Activated T-helper 1 cell treated with anti-CD3 and anti-CD28 coated beads, Interleukin-2, amount 50 U/mL, for 16 hours (primary cell): ENCODE measurements around the gene ATP6V1F.

Source experiments
- DNase-seq, 2 donors: peaks; one replicate each; pipeline ENCODE4 v3.0.0-alpha.2; 2020; ENCODE audit warnings: low read depth in 1 of 2, low spot score in 1 of 2

Gene ATP6V1F, protein sequence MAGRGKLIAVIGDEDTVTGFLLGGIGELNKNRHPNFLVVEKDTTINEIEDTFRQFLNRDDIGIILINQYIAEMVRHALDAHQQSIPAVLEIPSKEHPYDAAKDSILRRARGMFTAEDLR

GRCh38 chr7:128862571-128863432 is at the start of gene ATP6V1F:
ATP6V1F (plus strand) TSS chr7:128862856; CDS start chr7:128862905, 49 bp downstream.
- DNase-seq, result peak; percentile 99

DNA sequence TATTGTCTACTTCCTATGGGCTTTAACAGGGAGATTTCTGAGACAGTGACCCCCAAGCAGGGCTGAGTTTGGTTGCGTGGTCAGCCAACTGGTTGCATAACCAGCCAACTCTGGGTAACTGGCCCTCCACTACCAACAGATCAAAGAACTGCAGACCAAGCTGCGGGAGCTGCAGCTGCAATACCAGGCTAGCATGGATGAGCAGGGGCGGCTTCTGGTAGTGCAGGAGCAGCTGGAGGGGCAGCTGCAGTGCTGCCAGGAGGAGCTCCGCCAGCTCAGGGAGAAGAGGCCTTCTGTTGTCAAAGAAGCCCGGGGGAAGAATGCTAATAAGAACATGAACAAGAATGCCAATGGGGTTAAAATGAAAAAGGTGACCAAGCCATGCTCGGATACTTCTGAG is 48.2 kb upstream of the ATP6V1F start:
- DNase-seq, result no peak

DNA sequence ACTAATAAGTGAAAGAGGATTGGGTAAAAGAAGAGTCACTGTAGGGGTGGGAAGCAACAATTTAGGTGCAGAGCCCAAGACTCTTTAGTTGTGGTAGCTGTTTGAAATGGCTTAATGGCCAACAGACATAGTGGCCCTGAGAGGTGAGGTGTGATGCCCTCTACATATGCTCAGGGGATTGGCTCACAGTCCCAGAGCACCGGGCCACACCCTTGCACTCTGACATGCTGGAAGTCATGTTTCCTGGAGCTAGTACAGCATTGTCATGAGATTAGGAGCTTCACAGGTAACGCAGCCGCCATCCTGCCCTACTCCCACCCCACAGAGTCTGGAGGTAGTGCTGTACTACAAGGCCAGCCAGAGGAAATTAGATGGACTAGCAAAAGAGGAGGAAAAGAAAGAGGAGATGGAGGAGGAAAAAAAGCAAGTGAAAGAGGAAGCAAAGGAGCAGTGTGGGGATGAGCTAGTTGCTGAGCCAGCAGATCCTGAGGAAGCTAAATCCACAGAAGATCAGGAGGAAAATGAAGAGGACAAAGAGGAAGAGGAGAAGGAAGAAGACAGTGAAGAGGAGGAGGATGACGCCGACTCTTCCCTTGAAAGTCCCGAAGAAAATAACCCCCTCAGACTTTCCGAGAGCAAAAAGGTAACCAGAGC is 47.2 kb upstream of the ATP6V1F start:
- no peak for DNase-seq

- DNase-seq, result no peak
Measured at GRCh38 chr7:128818694-128819093, 44.0 kb upstream of the ATP6V1F start.

DNA sequence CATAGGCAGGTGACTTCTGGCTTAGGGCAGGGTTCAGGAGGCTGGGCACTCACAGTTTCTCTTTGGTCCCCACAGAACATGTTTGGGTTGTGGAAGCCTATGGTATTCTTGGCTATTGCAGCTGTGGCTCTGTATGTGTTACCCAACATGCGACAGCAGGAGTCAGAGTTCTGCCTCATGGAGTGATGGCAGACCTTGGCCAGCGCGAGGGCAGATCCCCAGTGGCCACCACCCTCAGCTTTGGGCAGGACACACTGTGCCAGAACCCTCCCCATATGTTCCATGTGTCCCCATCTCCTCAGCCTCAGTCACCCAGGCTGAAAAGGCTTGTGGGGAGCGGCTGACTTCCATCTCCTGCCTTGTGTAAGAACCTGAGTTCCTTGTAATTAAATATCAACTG is 40.9 kb upstream of the ATP6V1F start:
- DNase-seq, result no peak

DNA sequence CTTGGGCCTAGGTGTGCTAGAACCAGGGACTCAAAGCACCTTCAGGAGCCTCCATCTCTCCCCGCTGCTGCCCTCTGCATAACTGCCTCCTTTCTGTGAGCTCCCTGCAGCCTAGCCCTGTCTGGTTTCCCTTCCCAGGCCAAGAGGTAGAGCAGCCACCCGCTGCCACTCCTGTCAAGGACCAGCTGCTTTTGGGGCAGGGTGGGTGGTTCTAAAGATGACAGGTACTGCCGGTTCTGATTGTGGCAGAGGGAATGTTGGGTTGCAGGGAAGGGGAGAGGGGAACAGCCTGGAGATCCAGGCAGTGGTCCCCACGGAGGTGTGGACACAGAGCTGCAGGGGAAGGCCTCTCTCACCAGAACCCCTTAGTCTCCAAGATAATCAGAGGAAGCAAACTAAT is 36.1 kb upstream of the ATP6V1F start:
- no peak for DNase-seq

DNA sequence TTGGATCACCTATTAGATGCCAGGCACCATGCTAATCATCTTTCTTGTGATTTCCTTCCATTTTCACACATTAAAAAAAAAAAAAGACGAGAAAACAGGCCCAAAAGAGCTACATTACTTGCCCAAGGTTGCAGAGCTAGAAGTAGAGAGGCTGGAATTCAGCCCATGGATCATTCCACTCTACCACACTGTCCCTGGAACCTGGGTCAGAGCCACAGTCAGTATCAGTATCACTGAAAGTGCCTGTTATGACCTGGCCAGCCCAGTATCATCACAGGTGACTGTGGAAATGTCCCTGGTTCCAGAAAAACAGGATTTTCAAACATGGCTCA is 35.8 kb upstream of the ATP6V1F start:
- DNase-seq, result no peak

DNA sequence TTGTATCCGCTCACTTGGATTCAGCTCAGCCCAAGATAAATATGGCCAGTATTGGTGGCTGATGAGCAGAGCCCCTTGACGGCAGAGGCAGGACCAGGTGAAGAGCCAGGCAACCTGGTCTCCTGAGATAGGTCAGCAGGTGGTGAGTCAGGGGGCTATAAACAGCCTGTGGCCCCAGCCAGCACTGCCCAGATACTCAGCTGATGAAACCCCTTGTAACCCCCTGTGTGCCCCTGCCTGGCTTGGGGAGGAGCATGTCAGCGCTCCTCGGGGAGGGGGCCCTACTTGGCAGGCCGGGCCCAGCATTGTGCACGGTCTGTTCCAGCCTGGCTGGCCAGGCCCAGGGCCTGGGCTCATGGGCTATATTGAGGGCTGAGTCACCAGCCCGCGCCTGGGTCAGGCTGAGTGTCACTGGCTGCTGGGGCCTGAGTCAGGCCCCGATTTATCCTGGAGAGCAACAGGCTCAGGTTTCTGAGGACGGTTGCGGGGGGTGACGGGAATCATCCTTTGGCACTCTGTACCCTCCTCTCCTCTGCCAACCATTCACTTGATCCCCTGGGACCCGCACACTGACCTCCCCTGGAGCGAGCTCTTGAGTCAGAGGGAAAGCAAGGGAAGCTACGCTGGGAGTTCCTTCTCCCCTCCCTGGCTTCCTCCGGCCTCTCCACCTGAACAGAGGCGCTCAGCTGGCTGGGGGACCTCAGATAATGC is 35.3 kb upstream of the ATP6V1F start:
- no peak for DNase-seq

DNA sequence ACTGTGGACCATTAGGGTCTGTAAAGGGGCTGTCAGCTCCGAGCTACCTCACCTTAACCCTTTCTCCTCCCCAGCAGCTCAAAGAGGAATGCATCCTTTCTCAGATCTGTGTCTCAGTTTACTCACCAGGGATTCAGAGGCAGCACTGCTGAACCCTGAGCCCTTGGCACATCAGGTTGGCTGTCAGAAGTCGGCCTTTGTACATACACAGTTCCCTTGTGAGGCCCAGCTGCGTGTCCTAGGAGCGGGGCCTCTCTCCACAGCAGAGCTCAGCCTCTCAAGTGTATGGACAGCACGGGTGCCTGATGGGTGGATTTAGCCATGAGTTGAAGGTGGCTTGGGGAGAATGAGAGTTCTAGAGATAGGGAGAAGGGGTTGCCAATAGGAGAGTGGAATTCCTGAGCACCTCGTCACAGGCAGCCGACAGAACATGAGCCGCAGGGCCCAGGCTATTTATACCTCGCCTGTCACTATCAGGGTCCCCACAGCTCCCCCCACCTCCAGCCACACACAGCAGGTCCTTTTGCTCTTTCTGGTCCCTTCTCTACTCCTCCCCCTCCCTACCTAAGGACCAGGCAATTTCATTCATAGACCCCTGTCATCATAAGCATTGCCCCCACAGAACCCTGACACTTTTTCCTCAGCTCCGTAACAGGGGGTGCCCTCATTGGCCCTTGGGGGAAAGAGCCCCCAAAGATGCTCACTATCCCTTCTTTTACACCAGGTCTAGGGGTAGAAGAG is 34.5 kb upstream of the ATP6V1F start:
- no peak for DNase-seq

DNA sequence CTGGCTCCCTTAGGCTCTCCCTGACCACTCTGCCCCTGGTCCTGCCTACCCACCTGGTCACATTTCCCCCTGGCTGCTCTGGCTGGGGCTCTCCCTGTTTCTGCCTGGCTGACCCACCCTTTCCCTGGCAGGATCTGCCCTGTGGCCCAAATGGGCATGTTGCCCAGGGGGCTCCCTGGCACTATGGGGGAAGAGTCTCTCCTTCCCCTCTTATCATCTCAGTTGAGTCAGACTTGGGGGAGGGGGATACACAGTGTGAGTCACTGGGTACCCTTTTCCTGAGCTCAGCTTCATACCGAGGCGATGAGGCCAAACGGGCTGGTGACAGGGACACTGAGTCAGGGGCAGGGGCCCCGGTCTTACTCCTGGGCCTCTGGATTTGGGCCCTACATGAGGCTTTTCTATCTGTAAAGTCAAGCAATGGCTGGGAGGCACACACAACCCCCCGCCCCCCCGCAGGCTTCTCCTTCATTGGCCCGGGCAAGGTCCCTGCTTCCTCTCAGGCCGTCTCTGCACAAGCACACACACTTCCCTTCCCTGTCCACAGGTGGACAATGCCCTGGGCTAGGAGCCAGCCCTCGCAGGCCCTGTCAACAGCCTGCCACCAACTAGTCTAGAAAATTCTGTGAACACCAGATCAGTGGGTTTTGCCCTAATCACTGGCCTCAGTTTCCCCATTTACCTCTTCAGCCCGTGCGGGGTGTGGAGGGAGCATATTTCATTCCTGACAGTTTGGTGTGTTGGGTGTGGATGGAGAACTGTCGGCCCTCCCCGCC is 33.1 kb upstream of the ATP6V1F start:
- no peak for DNase-seq

DNA sequence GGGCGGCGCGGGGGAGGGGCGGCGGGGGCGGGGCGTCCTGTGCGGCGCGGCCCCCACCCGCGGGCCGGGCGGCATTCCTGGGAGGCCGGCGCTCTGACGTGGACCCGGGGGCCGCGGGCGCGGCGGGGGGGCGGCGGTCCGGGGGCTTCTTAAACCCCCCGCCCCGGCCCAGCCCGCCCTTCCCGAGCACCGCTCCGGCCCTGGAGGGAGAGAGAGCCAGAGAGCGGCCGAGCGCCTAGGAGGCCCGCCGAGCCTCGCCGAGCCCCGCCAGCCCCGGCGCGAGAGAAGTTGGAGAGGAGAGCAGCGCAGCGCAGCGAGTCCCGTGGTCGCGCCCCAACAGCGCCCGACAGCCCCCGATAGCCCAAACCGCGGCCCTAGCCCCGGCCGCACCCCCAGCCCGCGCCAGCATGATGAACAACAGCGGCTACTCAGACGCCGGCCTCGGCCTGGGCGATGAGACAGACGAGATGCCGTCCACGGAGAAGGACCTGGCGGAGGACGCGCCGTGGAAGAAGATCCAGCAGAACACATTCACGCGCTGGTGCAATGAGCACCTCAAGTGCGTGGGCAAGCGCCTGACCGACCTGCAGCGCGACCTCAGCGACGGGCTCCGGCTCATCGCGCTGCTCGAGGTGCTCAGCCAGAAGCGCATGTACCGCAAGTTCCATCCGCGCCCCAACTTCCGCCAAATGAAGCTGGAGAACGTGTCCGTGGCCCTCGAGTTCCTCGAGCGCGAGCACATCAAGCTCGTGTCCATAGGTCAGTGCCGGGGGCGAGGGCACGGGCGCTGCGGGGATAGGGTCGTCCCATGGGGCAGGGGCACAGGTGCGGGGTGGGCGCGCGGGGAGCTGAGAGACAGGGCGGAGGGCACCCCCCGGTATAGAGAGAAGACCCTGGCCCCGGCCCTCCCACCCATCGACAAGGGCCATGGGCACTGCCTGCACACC is 32.2 kb upstream of the ATP6V1F start, which contains the start of gene FLNC:
TSS of gene FLNC (plus strand) at position 176 of the 947 bp plus-strand sequence. CDS start at position 408, 232 bp downstream.
- DNase-seq, result peak in 1 of 2 donors; percentile 19

DNA sequence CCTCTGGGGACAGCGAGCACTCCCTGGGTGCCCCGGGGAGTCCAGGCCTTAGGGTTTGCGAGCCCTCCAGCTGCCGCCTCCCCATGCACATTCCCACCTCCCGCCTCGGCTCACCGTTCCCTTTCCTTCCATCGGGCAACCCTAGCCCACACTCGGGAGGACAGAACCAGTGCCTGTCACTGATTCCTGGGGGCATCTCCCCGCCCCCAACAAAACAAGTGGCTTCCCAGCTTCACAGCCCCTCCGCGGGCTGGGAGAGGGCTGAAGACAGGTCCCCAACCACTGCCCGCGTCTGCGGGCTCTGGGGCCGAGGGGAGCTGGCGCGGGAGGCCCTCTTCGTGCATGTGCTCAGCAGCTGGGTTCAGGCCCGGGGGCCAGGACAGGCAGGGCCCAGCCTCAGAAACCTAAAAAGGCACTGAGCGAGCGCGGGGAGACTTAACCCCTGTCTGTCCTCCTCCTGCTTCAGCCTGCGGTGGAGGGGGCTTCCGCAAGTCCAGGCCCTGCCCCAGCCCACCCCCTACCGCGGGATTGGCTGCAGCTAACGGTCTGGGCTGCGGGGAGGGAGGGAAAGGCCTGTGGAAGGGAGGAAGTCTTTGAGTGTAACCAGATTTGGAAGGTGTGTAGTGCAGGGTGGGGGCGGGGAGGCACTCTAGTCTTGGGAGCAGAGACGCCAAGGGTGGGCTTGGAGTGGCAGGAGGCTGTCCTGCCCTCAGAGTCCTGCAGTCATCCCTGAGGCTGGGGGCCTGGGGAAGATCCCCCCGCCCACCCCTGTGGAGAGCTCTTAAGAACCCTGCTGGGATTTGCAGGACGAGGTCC is 31.3 kb upstream of the ATP6V1F start:
- DNase-seq, result no peak

DNA sequence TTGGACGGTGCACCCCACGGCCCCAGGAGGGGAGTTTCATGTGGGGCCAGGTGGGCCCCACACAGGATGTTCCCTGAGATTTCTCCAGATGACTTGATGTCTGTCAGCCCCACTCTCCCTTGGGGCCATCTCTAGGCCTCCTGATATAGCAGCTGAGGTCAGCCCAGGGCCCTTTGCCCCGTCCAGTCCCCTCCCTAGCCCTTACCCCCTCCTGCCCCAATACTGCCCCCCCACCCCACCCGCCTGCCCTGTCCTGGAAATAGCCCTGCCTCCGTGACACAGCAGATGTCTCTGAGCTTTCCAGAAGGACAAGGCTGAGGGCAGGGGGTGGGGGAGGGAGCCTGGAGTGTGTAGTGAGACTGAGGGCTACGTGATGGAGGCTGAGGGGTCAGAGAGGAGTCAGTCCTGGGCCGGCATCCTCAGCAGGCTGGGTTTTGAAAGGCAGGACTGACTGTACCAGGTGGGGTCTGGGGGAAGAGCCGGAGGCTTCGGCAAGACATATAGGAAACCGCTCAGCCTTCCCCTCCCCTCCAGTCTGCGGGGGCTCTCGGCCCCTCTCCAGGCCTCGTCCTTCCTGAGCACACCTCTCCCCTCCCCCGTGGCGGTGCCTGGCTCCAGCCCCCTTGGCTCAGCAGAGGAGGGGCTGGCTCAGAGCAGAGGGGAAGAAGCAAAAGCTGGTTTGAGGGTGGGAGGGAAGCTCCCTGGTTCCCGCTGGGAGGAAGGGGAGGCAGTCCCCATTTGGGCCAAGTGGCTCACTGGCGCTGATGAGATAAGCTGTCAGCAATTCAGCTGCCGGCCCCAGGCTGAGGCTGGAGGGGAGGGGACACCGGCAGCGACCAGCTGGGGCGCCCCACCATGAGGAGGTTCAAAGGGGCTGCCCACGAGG is 30.4 kb upstream of the ATP6V1F start:
- no peak for DNase-seq

DNA sequence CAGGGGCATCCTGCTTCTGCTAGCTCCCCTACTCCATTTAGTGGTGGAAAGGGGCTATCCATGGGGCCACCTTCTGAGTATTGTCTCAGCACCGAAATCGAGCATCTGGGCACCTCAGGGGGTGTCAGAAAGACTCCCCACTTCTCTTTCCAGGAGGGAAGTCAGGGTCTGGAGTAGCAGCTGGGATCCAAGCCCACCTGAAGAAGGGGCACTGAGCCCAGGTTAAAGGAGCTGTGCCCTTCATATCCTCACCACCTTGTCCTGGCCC is 29.8 kb upstream of the ATP6V1F start:
- DNase-seq, result no peak

- DNase-seq, result no peak
Measured at GRCh38 chr7:128833148-128833945, 29.3 kb upstream of the ATP6V1F start.

- no peak for DNase-seq
Measured at GRCh38 chr7:128833946-128834325, 28.7 kb upstream of the ATP6V1F start.
